ENCODE measurements around the gene CD37.
"Not testable (repeated sequence)": the region's sequence is repeated elsewhere in the genome, so short reads cannot be mapped to it uniquely, and the experiment has no call there.

CD37 gene

DNA sequence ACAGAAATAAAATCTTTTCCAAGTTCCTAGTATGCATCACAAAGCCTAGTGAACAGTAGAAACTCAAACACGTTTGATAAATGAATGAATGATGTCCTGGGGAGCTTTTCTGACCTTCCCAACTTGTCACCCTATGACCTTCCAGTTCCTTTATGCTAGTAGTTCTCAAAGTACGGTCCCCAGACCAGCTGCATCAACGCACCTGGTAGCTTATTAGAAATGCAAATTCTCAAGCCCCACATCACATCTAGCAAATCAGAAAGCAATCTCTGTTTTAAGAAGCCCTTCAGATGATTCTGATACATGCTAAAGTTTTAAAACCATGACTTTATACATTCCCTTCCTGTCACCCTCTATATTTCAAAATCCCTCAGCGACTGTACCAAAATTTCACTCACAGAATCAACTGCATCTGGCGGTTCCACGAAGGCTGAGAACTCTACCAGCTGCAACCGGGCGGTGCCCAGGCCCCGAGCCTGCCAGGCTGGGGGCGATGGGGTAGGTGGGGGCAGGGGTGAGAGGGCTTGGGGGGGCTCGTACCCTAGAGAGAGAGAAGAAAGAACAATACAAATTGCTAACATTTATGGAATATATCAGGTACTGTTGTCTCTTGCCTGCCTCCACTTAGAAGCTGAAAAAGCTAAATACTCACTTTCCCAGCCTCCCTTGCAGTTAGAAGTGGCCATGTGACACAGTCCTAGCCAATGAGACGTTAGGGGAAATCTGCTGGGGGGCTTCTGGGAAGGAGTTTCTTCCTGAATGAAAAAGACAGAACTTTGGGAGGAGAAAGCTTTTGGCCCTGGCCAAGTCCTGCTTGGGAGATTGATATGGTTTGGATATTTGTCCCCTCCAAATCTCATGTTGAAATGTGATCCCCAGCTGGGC lies 13.3 kb downstream of the CD37 start:
- DNase-seq, result no peak

- no peak for DNase-seq
These were observed 14.4 kb downstream of the CD37 start for GRCh38 chr19:49349567-49349966.

GRCh38 chr19:49355909-49356353 lies 20.7 kb downstream of the CD37 start:
- DNase-seq, result no peak

DNA sequence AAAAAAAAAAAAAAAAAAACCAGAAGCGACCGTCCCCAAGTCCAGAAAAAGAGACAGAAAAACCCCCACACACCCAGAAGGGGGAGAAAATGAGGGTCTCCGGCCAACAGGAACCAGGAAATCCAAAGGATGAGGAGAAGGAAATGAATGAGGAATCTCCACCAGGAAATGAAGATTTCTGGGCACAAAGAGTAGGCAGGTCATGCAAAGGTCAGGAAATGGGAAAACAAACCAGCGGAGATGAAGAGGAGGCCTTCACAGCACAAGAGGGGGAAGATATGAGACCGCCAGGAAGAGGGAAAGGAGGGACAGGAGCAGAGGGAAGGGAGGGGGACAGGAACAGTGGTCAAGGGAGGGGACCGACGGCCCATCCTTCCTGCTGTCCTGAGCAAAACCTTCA lies 21.2 kb downstream of the CD37 start:
- DNase-seq, result no peak

- no peak for DNase-seq
These were observed 22.0 kb downstream of the CD37 start for GRCh38 chr19:49357186-49357585.

- no peak for DNase-seq
These were observed 24.9 kb downstream of the CD37 start for GRCh38 chr19:49359851-49360820.

GRCh38 chr19:49361438-49362047 lies 26.3 kb downstream of the CD37 start:
- peak in 1 of 2 experiments; percentile 25 for DNase-seq

DNA sequence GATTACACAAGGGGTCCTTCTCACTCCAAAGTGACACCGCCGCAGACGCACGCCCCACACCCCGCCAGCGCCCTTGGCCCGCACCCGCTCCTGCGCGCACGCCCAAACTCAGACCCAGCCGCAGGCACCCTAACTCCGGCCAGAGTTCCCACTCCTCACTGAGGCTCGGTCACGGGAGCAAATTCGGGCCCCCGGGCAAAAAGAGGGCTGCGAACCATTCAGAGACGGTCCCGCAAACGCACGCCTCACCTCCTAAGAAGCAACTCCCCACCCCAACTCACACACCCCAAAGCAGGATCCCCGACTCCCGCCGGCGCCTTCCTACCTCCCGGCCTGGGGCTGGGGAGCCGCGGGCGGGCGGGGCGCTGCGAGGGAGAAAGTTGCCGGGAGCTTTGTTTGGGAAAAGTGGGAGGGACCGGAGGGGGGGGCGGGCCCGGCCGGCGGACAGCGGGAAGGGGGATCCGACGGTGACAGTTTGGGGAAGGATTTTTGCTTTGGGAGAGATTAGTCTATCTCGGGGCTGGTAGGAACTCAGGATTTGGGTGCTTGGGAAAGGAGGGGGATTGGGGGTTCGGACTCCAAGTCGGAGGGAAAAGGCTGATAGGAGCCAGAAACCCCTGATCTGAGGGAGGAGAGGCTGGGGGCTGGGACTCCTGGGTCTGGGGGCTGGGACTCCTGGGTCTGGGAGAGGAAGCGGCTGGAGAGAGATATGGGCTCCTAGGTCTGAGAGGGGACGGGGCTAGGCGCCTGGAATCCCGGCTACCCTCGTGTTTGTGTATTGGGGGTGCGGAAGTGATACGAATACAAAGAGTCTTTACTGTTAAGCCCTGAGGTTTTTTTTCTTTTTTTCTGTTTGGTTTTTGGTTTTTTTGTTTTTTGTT lies 27.1 kb downstream of the CD37 start, which contains the start of gene TEAD2:
TEAD2 (minus strand) TSS at position 369 of the 881 bp plus-strand sequence. CDS start 2,341 bp downstream, outside the sequence.
- no peak for DNase-seq

GRCh38 chr19:49362929-49363267 lies 27.7 kb downstream of the CD37 start:
- no peak for DNase-seq

- DNase-seq, result peak; percentile 79 to 85
These were observed 28.3 kb downstream of the CD37 start, which contains the start of gene DKKL1 for GRCh38 chr19:49363268-49364082. Gene DKKL1 (plus strand): TSS chr19:49363877. CDS start chr19:49363999, 122 bp downstream.

DNA sequence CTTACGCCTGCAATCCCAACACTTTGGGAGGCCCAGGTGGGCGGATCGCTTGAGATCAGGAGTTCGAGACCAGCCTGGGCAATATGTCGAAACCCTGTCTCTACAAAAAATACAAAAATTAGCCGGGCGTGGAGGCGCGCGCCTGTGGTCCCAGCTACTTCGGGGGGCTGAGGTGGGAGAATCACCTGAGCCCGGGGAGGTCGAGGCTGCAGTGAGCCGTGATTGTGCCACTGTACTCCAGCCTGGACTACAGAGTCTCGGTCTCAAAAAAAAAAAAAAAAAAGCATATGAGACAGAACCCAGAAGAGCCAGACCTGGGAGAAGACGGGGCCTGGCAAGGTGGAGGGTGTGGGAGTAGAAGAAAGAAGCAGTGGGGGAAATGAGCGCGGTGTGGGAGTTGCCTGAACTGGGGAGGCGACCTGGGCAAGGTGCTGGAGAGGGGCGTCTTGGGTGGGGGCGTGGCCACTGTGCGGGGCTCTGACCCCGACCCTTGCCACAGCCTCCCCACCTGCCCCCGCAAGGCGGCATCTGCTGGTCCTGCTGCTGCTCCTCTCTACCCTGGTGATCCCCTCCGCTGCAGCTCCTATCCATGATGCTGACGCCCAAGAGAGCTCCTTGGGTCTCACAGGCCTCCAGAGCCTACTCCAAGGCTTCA lies 29.0 kb downstream of the CD37 start:
- DNase-seq, result no peak

DNA sequence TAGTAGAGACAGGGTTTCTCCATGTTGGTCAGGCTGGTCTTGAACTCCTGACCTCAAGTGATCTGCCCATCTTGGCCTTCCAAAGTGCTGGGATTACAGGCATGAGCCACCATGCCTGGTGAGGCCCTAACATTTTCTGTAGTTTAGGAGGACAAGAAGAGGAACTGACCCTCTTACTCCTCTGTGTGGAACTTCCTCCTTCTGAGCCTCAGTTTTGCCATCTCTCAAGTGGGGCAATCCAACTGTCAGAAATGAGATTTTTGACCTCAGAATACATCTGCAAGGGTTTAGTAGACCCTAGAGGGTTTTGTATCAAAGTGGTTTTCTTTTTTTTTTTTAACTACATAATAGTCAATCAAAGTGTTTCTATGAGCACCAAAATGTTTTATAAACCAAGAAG lies 30.9 kb downstream of the CD37 start:
- DNase-seq, result no peak

DNA sequence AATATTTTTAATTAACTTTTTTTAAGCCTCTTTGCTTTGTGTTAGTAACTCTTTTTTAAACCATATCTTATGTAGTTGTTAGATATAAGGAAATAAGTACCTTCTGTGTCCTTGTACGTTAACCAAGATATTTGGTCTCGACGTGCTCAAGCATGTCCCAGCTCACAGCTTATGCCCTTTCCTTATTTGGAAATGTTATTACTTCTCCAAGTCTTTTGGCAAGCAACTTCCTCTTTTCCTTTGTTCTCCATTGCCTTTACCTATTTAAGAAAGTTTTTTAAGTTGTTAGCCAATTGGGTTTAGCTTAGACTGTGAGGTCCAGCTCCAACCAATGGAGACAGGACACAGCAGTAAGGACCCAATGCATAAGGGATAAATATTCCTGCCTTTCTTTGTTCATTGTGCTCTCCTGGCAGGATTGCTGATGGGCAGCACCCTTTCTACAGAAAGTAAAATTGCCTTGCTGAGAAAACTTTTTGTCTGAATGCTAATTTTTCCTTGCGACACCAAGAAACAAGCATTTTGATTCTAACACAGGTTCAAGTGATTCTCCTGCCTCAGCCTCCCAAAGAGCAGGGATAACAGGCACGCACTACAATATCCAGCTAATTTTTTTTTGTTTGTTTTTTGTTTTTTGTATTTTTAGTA lies 33.6 kb downstream of the CD37 start:
- DNase-seq, result no peak

DNA sequence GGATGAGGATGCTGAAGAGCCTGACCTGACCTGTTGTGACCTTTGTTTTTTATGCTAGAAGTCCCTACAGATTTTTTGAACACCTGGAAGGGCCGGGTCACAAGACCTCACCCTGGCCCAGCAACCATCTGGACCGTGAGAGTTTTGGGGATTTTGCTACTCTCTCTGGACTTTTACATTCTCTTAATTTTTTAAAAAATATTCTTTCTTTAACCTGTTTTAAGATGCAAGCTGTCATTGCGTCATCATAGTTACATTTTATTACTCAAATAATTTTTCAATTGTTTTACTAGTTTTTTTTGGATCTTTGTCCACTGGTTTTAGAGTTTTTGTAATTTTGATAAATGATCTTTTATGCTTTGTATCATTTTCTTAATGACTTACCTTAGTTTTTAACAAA lies 36.0 kb downstream of the CD37 start:
- no peak for DNase-seq

- DNase-seq, result not testable (repeated sequence)
These were observed 38.0 kb downstream of the CD37 start for GRCh38 chr19:49373174-49373573.

DNA sequence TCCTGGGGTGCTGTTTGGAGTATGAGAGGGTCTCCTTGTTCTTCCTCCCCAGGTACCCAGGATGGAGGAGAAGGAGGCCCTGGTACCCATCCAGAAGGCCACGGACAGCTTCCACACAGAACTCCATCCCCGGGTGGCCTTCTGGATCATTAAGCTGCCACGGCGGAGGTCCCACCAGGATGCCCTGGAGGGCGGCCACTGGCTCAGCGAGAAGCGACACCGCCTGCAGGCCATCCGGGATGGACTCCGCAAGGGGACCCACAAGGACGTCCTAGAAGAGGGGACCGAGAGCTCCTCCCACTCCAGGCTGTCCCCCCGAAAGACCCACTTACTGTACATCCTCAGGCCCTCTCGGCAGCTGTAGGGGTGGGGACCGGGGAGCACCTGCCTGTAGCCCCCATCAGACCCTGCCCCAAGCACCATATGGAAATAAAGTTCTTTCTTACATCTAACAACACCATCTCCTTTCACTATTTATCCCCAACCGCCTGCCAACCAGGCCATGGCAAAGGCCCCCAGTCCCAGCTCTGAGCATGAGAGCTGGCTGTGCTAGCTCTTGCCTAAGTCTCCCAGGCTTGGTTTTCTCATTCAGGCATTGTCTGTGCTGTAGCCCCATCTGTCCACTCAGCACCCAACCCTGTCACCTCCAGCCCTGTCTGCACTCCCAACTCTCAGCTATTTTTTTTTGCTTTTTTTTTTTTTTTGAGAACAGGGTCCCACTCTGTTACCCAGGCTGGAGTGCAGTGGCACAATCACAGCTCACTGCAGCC lies 39.6 kb downstream of the CD37 start:
- no peak for DNase-seq

DNA sequence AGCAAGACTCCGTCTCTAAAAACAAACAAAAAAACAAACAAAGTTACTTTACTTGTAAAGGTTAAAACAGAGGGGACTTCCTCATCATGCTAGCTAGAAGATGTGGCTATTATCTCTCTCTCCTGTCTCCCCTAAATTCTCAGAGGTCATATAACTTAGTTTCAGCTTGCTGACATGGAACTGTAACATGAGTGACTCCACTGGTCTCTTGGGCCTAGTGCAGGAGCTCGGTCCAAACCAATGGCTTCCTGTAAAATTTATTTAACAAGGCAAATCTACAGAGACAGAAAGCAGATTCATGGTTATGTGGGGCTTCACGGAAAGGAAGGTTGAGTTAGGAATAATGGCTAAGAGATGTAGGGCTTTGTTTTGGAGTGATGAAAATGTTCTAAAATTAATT lies 43.3 kb downstream of the CD37 start:
- DNase-seq, result no peak

GRCh38 chr19:49380391-49380790 lies 45.2 kb downstream of the CD37 start:
- no peak for DNase-seq

GRCh38 chr19:49382639-49383038 lies 47.4 kb downstream of the CD37 start:
- no peak for DNase-seq

All from NCI-H1930 (cell line).